ENCODE results near the gene SERP2. TPM values are rescaled to one million over a fixed set of nuclear protein-coding genes. Genes with fewer than 3 reads are reported as not detected.

Gene SERP2
- total RNA-seq, 2 donors from 2014 or later = 3.3 to 14.5 TPM

GRCh38 chr13:44337581-44337980 is 36.0 kb upstream of the SERP2 start:
- H3K4me1 ChIP-seq (replicated peaks) = no peaks in the 10 kb centered on the region
- intact Hi-C loops (cut with DNase I) = no loop called here
- no peaks in the 10 kb centered on the region for H3K9me3 ChIP-seq
- H3K36me3 ChIP-seq = no peaks in the 10 kb centered on the region
- H3K27ac ChIP-seq = no peak overlapping the region
- no peak for DNase-seq (ENCODE audit: low spot score)
- WGBS = 94% methylated on average over 4 of the region's 4 CpGs
- TF ChIP-seq POLR2AphosphoS5 (IDR thresholded peaks at IDR 0.05) = no peak
- TF ChIP-seq CTCF (IDR thresholded peaks at IDR 0.05) = no peak
- TF ChIP-seq POLR2A (IDR thresholded peaks at IDR 0.05) = no peak
- H3K4me3 ChIP-seq = no peak overlapping the region
- no peaks in the 10 kb centered on the region for H3K27me3 ChIP-seq (replicated peaks; ENCODE audit: insufficient read depth)

- Histone ChIP-seq H3K9me3 (no peaks in the 10 kb centered on the region), H3K27ac (no peak overlapping the region), H3K36me3 (no peaks in the 10 kb centered on the region), H3K27me3 (replicated peaks; ENCODE audit: insufficient read depth) (no peaks in the 10 kb centered on the region), H3K4me1 (replicated peaks) (no peaks in the 10 kb centered on the region), H3K4me3 (no peak overlapping the region)
- DNase-seq (ENCODE audit: low spot score) = no peak
- WGBS = 96% methylated on average over 2 of the region's 2 CpGs
- TF ChIP-seq POLR2A (IDR thresholded peaks at IDR 0.05) = no peak
- TF ChIP-seq POLR2AphosphoS5 (IDR thresholded peaks at IDR 0.05) = no peak
- intact Hi-C loops (cut with DNase I) = no loop called here
Measured at GRCh38 chr13:44340508-44340907, 33.1 kb upstream of the SERP2 start.

GRCh38 chr13:44342741-44343140 is 30.9 kb upstream of the SERP2 start:
- Histone ChIP-seq H3K9me3 (no peaks in the 10 kb centered on the region), H3K36me3 (no peaks in the 10 kb centered on the region), H3K27ac (no peak overlapping the region), H3K27me3 (replicated peaks; ENCODE audit: insufficient read depth) (no peaks in the 10 kb centered on the region), H3K4me1 (replicated peaks) (no peaks in the 10 kb centered on the region), H3K4me3 (no peak overlapping the region)
- no peak for TF ChIP-seq POLR2A (IDR thresholded peaks at IDR 0.05)
- no peak for TF ChIP-seq POLR2AphosphoS5 (IDR thresholded peaks at IDR 0.05)
- no peak for TF ChIP-seq CTCF (IDR thresholded peaks at IDR 0.05)
- no peak for DNase-seq (ENCODE audit: low spot score)
- WGBS = 100% methylated on average over 1 of the region's 1 CpG
- intact Hi-C loops (cut with DNase I) = no loop called here

- DNase-seq (ENCODE audit: low spot score) = no peak
- H3K36me3 ChIP-seq = no peaks in the 10 kb centered on the region
- TF ChIP-seq POLR2AphosphoS5 (IDR thresholded peaks at IDR 0.05) = no peak
- TF ChIP-seq POLR2A (IDR thresholded peaks at IDR 0.05) = no peak
- no peak for TF ChIP-seq CTCF (IDR thresholded peaks at IDR 0.05)
- H3K4me3 ChIP-seq = no peak overlapping the region
- no peaks in the 10 kb centered on the region for H3K4me1 ChIP-seq (replicated peaks)
- no peaks in the 10 kb centered on the region for H3K27me3 ChIP-seq (replicated peaks; ENCODE audit: insufficient read depth)
- no peaks in the 10 kb centered on the region for H3K9me3 ChIP-seq
- H3K27ac ChIP-seq = no peak overlapping the region
- intact Hi-C loops (cut with DNase I) = no loop called here
Measured at GRCh38 chr13:44346534-44346933, 27.1 kb upstream of the SERP2 start.

GRCh38 chr13:44347301-44347700 is 26.3 kb upstream of the SERP2 start:
- no peaks in the 10 kb centered on the region for H3K4me1 ChIP-seq (replicated peaks)
- intact Hi-C loops (cut with DNase I) = no loop called here
- H3K27me3 ChIP-seq (replicated peaks; ENCODE audit: insufficient read depth) = no peaks in the 10 kb centered on the region
- DNase-seq (ENCODE audit: low spot score) = no peak
- WGBS = 97% methylated on average over 2 of the region's 2 CpGs
- H3K4me3 ChIP-seq = no peak overlapping the region
- no peak overlapping the region for H3K27ac ChIP-seq
- no peaks in the 10 kb centered on the region for H3K9me3 ChIP-seq
- no peak for TF ChIP-seq POLR2A (IDR thresholded peaks at IDR 0.05)
- TF ChIP-seq CTCF (IDR thresholded peaks at IDR 0.05) = no peak
- TF ChIP-seq POLR2AphosphoS5 (IDR thresholded peaks at IDR 0.05) = no peak
- no peaks in the 10 kb centered on the region for H3K36me3 ChIP-seq

Data from prostate gland (tissue), 2 donors.